Measurements from ENCODE around the gene QRFP. TPM values are rescaled to one million over a fixed set of nuclear protein-coding genes. Genes with fewer than 3 reads are reported as not detected.

QRFP gene
- total RNA-seq, 2 donors from 2014 or later: not detected

- ATAC-seq: no peak
- H3K4me3 Mint-ChIP-seq: peak overlapping the region; percentile 77
- H3K27ac Mint-ChIP-seq: peak overlapping the region; percentile 51
Observed at GRCh38 chr9:130937146-130938076, 40.8 kb upstream of the QRFP start.

GRCh38 chr9:130936285-130937117, 39.9 kb upstream of the QRFP start:
- no peaks in the 10 kb centered on the region for H3K9me3 ChIP-seq (ENCODE audit: control insufficient read depth, low read length, poor library complexity, severe bottlenecking)
- Mint-ChIP-seq H3K4me3 (no peak overlapping the region), H3K36me3 (ENCODE audit: low read depth) (peaks cover 6% of the 10 kb centered on the region), H3K4me1 (peaks cover 19% of the 10 kb centered on the region), H3K27me3 (peaks cover 70% of the 10 kb centered on the region), H3K27ac (peak overlapping the region; percentile 51)
- ATAC-seq: no peak
- DNase-seq: no peak

More at GRCh38 chr9:130937146-130938076, 40.8 kb upstream of the QRFP start:
- no peaks in the 10 kb centered on the region for H3K9me3 ChIP-seq (ENCODE audit: control insufficient read depth, low read length, poor library complexity, severe bottlenecking)
- Mint-ChIP-seq H3K27me3 (peaks cover 70% of the 10 kb centered on the region), H3K4me1 (peaks cover 17% of the 10 kb centered on the region), H3K36me3 (ENCODE audit: low read depth) (peaks cover 6% of the 10 kb centered on the region)
- DNase-seq: no peak

GRCh38 chr9:130935648-130936271, 39.1 kb upstream of the QRFP start:
- no peak overlapping the region for H3K4me3 Mint-ChIP-seq

DNA sequence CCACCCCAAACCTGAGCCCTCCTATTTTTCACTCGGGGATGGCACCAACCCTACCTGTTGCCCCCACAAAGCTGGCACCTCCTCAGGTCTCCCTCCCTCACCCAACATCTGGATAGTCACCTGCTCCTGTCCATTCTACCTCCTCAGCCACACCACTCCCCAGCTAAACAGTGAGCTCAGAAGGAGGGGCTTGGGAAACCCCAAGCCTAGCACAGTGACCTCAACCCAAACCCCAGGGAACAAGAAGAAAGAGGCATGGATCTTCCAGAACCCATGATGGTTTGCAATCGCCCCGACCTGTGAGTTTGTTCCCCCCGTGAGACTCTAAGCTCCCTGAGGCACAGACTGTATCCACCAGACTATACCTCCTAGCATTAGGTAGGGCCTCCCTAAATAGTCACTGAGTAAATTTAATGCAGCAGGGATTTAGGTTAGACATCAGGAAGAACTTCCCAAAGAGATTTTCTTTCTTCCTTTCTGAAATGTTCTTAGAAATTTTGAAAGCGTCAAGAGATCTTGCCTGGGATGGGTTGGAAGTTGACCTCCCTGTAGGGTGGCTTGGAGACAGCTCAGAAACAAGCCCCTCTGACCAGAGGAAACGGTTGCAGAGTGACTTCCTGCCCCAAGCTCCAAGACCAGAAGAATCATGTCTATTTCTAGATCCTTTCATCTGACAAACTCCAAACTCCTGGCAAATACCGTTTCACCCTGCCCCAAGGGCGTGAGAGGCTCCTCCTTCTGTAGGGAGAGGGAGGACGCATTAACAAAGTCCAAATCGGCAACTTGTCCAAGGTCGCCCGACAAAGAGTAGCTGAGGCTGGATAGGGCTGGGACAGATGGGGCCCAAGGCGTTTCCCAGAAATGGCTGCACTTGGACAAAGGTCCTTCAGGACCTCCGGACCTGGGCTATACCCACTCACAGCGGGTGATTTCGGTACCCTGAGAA, 38.4 kb upstream of the QRFP start:
- Mint-ChIP-seq H3K27ac (no peak overlapping the region), H3K4me1 (peaks cover 14% of the 10 kb centered on the region), H3K36me3 (ENCODE audit: low read depth) (peaks cover 6% of the 10 kb centered on the region), H3K4me3 (no peak overlapping the region), H3K27me3 (peaks cover 66% of the 10 kb centered on the region)
- H3K9me3 ChIP-seq (ENCODE audit: control insufficient read depth, low read length, poor library complexity, severe bottlenecking): no peaks in the 10 kb centered on the region
- DNase-seq (no peak), ATAC-seq (no peak)

More at GRCh38 chr9:130935648-130936271, 39.1 kb upstream of the QRFP start:
- DNase-seq (no peak), ATAC-seq (no peak)
- H3K9me3 ChIP-seq (ENCODE audit: control insufficient read depth, low read length, poor library complexity, severe bottlenecking): no peaks in the 10 kb centered on the region
- H3K36me3 Mint-ChIP-seq (ENCODE audit: low read depth): peaks cover 6% of the 10 kb centered on the region
- no peak overlapping the region for H3K27ac Mint-ChIP-seq
- peaks cover 68% of the 10 kb centered on the region for H3K27me3 Mint-ChIP-seq
- H3K4me1 Mint-ChIP-seq: peaks cover 14% of the 10 kb centered on the region

GRCh38 chr9:130934246-130934645, 37.6 kb upstream of the QRFP start:
- Mint-ChIP-seq H3K4me1 (peaks cover 14% of the 10 kb centered on the region), H3K27me3 (peaks cover 70% of the 10 kb centered on the region), H3K4me3 (no peak overlapping the region), H3K36me3 (ENCODE audit: low read depth) (peaks cover 6% of the 10 kb centered on the region), H3K27ac (no peak overlapping the region)
- H3K9me3 ChIP-seq (ENCODE audit: control insufficient read depth, low read length, poor library complexity, severe bottlenecking): no peaks in the 10 kb centered on the region
- no peak for ATAC-seq
- DNase-seq: no peak

DNA sequence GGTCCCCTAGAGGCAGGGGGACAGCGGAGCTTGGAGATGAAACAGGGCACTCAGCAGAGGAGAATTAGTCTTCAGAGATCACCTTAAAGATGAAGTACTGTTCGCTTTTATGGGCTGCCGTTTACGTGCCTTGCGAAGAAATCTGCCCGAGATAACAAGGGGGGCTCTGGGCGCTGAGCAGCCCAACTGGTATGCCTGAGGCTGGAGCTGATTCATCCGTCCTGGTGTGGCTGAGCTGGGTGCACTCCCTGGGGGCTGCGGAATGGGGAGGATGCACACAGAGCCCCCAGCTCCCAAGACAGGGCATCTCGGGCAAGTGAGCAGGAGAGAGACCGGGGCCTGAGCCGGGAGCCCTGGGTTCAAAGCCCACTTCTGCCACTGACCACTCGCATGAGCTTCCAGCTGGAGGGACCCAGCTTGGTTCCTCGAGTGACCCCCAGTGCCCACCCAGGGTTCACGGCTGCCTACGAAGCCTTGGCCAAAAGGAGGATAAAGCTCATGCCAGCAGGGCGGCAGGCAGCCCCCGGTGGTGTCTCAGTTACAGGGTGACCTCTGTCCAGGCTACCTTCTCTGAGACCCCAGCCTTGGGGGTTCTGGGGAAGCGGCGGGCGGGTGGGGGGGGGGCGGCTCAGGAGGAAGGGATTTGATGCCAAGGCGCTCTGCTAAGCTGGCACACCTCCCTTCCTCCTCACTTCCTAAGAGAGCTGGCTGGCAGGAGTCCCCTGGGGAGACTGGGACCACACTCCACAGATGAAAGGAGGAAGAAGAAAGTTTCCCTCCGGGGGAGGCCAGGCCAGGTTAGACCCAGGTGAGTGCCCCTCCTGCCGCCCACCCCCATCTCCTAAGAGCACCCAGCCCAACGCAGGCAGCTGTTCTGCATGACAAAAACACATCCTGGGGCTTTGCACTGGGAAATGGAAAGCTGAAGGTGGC, 36.8 kb upstream of the QRFP start:
- H3K27ac Mint-ChIP-seq: no peak overlapping the region
- no peak for ATAC-seq

DNA sequence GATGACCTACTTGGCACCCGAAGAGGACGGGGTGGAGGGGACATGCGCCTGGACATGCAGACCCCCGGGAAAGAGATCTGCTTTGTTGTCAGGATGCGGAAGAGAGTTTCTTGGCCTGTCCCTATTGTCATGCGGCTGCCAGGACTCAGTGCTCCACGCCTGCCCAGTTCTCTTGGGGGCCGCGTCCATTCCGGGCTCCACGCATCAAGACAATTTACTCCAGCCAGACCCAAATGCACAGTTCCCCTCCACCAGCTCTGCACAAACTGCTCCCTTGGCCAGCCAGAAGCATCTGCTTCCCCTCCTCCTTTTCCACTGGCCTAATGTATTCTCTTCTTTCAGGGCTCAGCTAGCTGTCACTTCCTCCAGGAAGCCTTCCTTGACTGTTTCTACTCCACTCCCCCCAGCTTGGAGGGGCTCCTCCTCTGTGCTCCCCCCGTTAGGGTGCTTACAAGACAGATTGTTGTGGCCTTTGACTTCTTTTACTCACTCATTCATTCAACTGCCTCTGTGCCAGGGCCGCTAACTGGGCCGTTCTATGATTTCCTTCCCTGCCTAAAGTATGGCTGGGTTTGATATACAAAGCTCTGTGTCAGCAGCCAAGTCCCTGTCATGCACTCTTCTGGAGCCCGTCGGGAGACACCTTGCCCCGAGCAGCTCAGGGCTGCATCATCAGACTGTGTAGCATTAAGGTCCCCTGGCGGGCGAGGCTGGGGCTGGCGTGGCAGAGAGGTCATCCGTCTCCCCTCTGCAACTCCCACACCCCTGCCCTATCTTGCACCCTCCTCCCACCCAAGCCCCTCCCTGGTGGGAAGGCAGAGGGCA, 35.9 kb upstream of the QRFP start:
- ATAC-seq: no peak
- peaks cover 71% of the 10 kb centered on the region for H3K27me3 Mint-ChIP-seq
- H3K27ac Mint-ChIP-seq: no peak overlapping the region

More for the DNA sequence above, 36.8 kb upstream of the QRFP start:
- H3K27me3 Mint-ChIP-seq: peaks cover 70% of the 10 kb centered on the region
- no peak for DNase-seq
- H3K9me3 ChIP-seq (ENCODE audit: control insufficient read depth, low read length, poor library complexity, severe bottlenecking): no peaks in the 10 kb centered on the region
- no peak overlapping the region for H3K4me3 Mint-ChIP-seq
- peaks cover 12% of the 10 kb centered on the region for H3K4me1 Mint-ChIP-seq
- H3K36me3 Mint-ChIP-seq (ENCODE audit: low read depth): peaks cover 6% of the 10 kb centered on the region

DNA sequence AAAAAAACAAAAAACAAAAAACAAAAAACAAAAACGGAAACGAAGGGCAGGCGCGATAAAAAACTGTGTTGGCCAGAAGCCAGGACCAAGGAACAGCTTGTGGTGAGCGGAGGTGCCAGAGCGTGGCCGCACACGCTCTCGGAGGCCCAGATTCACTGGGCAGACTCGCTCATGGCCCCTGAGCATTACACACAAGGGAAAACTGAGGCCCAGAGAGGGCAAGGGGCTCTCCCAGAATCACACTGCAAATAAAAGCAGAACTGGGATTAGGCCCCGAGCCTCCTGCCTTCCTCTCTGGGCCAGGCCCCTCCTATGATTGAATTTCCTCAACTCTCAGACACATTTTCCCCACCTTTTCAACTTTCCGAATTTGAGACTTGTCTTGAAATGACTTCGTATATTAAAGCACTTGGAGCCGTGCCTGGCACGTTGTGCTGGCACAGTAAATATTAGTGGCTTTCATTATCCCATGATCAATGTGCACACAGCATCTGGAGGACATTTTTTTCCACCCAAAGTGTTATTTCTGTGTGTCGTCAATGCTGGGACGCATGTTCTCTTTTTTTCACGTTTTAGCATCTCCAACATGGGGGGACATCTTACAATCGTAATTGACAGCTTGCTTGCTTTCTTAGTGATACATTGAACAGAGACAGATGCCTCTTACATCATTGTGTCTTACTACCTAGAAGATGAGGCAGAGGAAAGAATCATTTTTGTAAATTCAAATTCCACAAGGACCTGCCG, 35.1 kb upstream of the QRFP start:
- H3K9me3 ChIP-seq (ENCODE audit: control insufficient read depth, low read length, poor library complexity, severe bottlenecking): no peaks in the 10 kb centered on the region
- peaks cover 3% of the 10 kb centered on the region for H3K36me3 Mint-ChIP-seq (ENCODE audit: low read depth)
- peaks cover 9% of the 10 kb centered on the region for H3K4me1 Mint-ChIP-seq
- H3K27ac Mint-ChIP-seq: no peak overlapping the region
- H3K27me3 Mint-ChIP-seq: peaks cover 63% of the 10 kb centered on the region
- DNase-seq (no peak), ATAC-seq (no peak)
- no peak overlapping the region for H3K4me3 Mint-ChIP-seq

More for the DNA sequence above, 35.9 kb upstream of the QRFP start:
- H3K9me3 ChIP-seq (ENCODE audit: control insufficient read depth, low read length, poor library complexity, severe bottlenecking): no peaks in the 10 kb centered on the region
- H3K36me3 Mint-ChIP-seq (ENCODE audit: low read depth): peaks cover 6% of the 10 kb centered on the region
- H3K4me1 Mint-ChIP-seq: peaks cover 12% of the 10 kb centered on the region
- no peak overlapping the region for H3K4me3 Mint-ChIP-seq
- no peak for DNase-seq

DNA sequence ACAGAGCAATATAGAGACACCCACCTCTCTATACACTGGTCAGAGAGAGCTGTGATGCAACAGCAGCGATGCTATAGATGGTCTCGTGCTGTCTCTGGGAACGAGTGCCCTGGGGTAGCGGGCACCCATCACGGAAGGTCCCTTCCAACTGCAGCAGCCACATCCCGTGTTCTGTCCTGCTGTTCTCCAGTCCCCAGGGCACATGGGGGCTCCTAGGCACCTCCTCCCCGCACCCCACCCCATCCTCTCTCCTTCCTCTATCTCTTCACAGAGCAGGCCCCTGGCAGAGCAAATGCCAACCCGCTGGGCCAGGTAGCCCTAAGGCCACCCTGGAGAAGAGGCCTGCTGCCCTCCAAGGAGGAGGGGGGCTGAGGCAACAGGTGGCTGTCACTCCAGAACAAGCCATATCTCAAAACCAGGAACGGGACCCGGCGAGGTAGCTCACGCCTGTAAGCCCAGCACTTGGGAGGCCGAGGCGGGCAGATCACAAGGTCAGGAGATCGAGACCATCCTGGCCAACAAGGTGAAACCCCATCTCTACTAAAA, 34.3 kb upstream of the QRFP start:
- Mint-ChIP-seq H3K27ac (no peak overlapping the region), H3K4me3 (no peak overlapping the region), H3K27me3 (peaks cover 61% of the 10 kb centered on the region), H3K4me1 (peaks cover 9% of the 10 kb centered on the region), H3K36me3 (ENCODE audit: low read depth) (peaks cover 2% of the 10 kb centered on the region)
- no peaks in the 10 kb centered on the region for H3K9me3 ChIP-seq (ENCODE audit: control insufficient read depth, low read length, poor library complexity, severe bottlenecking)
- no peak for DNase-seq
- ATAC-seq: no peak

DNA sequence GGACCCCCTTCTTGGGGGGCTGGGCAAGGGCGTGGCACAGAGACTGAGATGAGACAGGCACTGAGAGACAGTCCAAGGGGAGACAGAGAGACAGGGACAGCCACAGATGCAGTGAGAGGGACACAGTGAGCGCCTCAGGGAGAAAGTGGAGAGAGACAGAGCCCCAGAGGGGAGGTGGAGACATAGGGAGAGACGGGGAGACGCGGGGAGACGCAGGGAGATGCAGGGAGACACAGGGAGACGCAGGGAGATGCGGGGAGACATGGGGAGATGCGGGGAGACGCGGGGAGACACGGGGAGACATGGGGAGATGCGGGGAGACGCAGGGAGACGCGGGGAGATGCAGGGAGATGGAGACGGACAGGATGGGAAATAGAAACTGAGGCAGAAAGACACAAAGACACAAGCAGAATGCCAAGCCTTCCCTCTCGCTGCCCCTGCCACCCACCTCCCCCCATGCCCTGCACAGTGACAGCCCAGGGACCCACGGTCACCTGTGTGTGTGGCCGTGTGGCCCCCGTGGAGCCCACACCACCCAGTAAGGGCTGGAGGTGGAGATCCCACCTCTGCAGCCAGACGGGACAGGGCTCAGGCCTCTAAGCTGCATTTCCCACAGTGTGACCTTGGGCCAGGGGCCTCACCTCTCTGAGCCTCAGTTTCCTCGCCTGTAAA, 33.7 kb upstream of the QRFP start:
- no peak for ATAC-seq
- Mint-ChIP-seq H3K27me3 (peaks cover 58% of the 10 kb centered on the region), H3K4me3 (no peak overlapping the region)

More for the DNA sequence above, 33.7 kb upstream of the QRFP start:
- no peak for DNase-seq
- Mint-ChIP-seq H3K36me3 (ENCODE audit: low read depth) (peaks cover 2% of the 10 kb centered on the region), H3K27ac (no peak overlapping the region), H3K4me1 (peaks cover 9% of the 10 kb centered on the region)
- no peaks in the 10 kb centered on the region for H3K9me3 ChIP-seq (ENCODE audit: control insufficient read depth, low read length, poor library complexity, severe bottlenecking)
